ENCODE results near the gene ERICH6B. TPM values are rescaled to one million over a fixed set of nuclear protein-coding genes. Genes with fewer than 3 reads are reported as not detected.

The ERICH6B gene
- total and polyA plus RNA-seq, 2 of the 8 experiments (the other 6 are each of a cell fraction or from before 2014, with no cell fraction given), result not detected

GRCh38 chr13:45626731-45627374 lies 11.3 kb upstream of the ERICH6B start (continued):
- TF ChIP-seq CHD7 (IDR thresholded peaks at IDR 0.05; ENCODE audit: insufficient replicate concordance, low read length), result no peak
- no peak for TF ChIP-seq CTCF (IDR thresholded peaks at IDR 0.05; ENCODE audit: control extremely low read depth in 1 of 3, insufficient read depth in 1 of 3, low read depth in 1 of 3, low read length in 3 of 3)
- TF ChIP-seq ASH2L (IDR thresholded peaks at IDR 0.05; ENCODE audit: low read length), result no peak
- TF ChIP-seq CTBP2 (IDR thresholded peaks at IDR 0.05; ENCODE audit: borderline replicate concordance, insufficient read depth, insufficient read length, low read length), result no peak
- TF ChIP-seq TCF12 (IDR thresholded peaks at IDR 0.05; ENCODE audit: low read depth, low read length), result no peak
- TF ChIP-seq MAFK (IDR thresholded peaks at IDR 0.05; ENCODE audit: low read depth, low read length), result no peak
- TF ChIP-seq ZNF274 (IDR thresholded peaks at IDR 0.05; ENCODE audit: borderline replicate concordance, extremely low read depth, low read length), result no peak
- no peak for TF ChIP-seq KDM1A (IDR thresholded peaks at IDR 0.05; ENCODE audit: borderline replicate concordance, low read length)
